Measurements from ENCODE around the gene TRIM28.

TRIM28 gene

GRCh38 chr19:58553799-58554493 is 10.1 kb downstream of the TRIM28 start:
- Histone ChIP-seq H3K27me3 (ENCODE audit: control insufficient read depth in 1 of 2, insufficient read depth in 2 of 2, low read length in 2 of 2) (no peaks in the 10 kb centered on the region), H3K9me3 (ENCODE audit: low read length) (no peaks in the 10 kb centered on the region), H3K4me3 (ENCODE audit: low read depth in 1 of 2, low read length in 2 of 2) (peak overlapping the region; percentile 55 to 97), H3K36me3 (ENCODE audit: insufficient read depth, low read length) (peaks cover 58% of the 10 kb centered on the region), H3K9ac (ENCODE audit: low read length) (peak overlapping the region; percentile 92), H3K4me1 (ENCODE audit: insufficient read depth, low read length) (peaks cover 33% of the 10 kb centered on the region), H3K27ac (ENCODE audit: low read depth, low read length) (peak overlapping the region; percentile 87)

GRCh38 chr19:58554494-58555368 is 10.9 kb downstream of the TRIM28 start, which contains the start of gene CHMP2A:
Gene CHMP2A, minus strand, starts transcription at chr19:58555105. Its CDS starts 893 bp downstream, at chr19:58554212.
- Histone ChIP-seq H3K27ac (ENCODE audit: low read depth, low read length) (peak within 1 kb of the TSS; percentile 87), H3K36me3 (ENCODE audit: insufficient read depth, low read length) (peaks cover 50% of the 10 kb centered on the region), H3K9ac (ENCODE audit: low read length) (peak within 1 kb of the TSS; percentile 92), H3K9me3 (ENCODE audit: low read length) (no peaks in the 10 kb centered on the region), H3K4me1 (ENCODE audit: insufficient read depth, low read length) (peaks cover 35% of the 10 kb centered on the region), H3K27me3 (ENCODE audit: control insufficient read depth in 1 of 2, insufficient read depth in 2 of 2, low read length in 2 of 2) (no peaks in the 10 kb centered on the region), H3K4me3 (ENCODE audit: low read depth in 1 of 2, low read length in 2 of 2) (peak within 1 kb of the TSS; percentile 55 to 97)

- peak overlapping the region; percentile 55 to 97 for H3K4me3 ChIP-seq (ENCODE audit: low read depth in 1 of 2, low read length in 2 of 2)
Measured at GRCh38 chr19:58555369-58555885, 11.6 kb downstream of the TRIM28 start.

GRCh38 chr19:58555920-58556621 is 12.2 kb downstream of the TRIM28 start:
- Histone ChIP-seq H3K27ac (ENCODE audit: low read depth, low read length) (peak overlapping the region; percentile 87), H3K9ac (ENCODE audit: low read length) (no peak overlapping the region), H3K4me1 (ENCODE audit: insufficient read depth, low read length) (peaks cover 47% of the 10 kb centered on the region), H3K36me3 (ENCODE audit: insufficient read depth, low read length) (peaks cover 37% of the 10 kb centered on the region), H3K4me3 (ENCODE audit: low read depth in 1 of 2, low read length in 2 of 2) (no peak overlapping the region), H3K9me3 (ENCODE audit: low read length) (no peaks in the 10 kb centered on the region), H3K27me3 (ENCODE audit: control insufficient read depth in 1 of 2, insufficient read depth in 2 of 2, low read length in 2 of 2) (no peaks in the 10 kb centered on the region)

More at GRCh38 chr19:58555369-58555885, 11.6 kb downstream of the TRIM28 start:
- peak overlapping the region; percentile 87 for H3K27ac ChIP-seq (ENCODE audit: low read depth, low read length)
- H3K9ac ChIP-seq (ENCODE audit: low read length) = peak overlapping the region; percentile 37
- peaks cover 42% of the 10 kb centered on the region for H3K4me1 ChIP-seq (ENCODE audit: insufficient read depth, low read length)
- H3K36me3 ChIP-seq (ENCODE audit: insufficient read depth, low read length) = peaks cover 43% of the 10 kb centered on the region
- no peaks in the 10 kb centered on the region for H3K9me3 ChIP-seq (ENCODE audit: low read length)
- no peaks in the 10 kb centered on the region for H3K27me3 ChIP-seq (ENCODE audit: control insufficient read depth in 1 of 2, insufficient read depth in 2 of 2, low read length in 2 of 2)

- Histone ChIP-seq H3K9me3 (ENCODE audit: low read length) (no peaks in the 10 kb centered on the region), H3K4me3 (ENCODE audit: low read depth in 1 of 2, low read length in 2 of 2) (peak overlapping the region; percentile 62 to 98), H3K27ac (ENCODE audit: low read depth, low read length) (peak overlapping the region; percentile 79), H3K4me1 (ENCODE audit: insufficient read depth, low read length) (peaks cover 54% of the 10 kb centered on the region), H3K27me3 (ENCODE audit: control insufficient read depth in 1 of 2, insufficient read depth in 2 of 2, low read length in 2 of 2) (no peaks in the 10 kb centered on the region), H3K9ac (ENCODE audit: low read length) (peak overlapping the region; percentile 99), H3K36me3 (ENCODE audit: insufficient read depth, low read length) (peaks cover 30% of the 10 kb centered on the region)
Measured at GRCh38 chr19:58556622-58557220, 12.9 kb downstream of the TRIM28 start.

- Histone ChIP-seq H3K9ac (ENCODE audit: low read length) (peak overlapping the region; percentile 99), H3K27me3 (ENCODE audit: control insufficient read depth in 1 of 2, insufficient read depth in 2 of 2, low read length in 2 of 2) (no peaks in the 10 kb centered on the region), H3K9me3 (ENCODE audit: low read length) (no peaks in the 10 kb centered on the region), H3K4me3 (ENCODE audit: low read depth in 1 of 2, low read length in 2 of 2) (peak overlapping the region; percentile 62 to 98), H3K27ac (ENCODE audit: low read depth, low read length) (peak overlapping the region; percentile 79), H3K4me1 (ENCODE audit: insufficient read depth, low read length) (peaks cover 58% of the 10 kb centered on the region), H3K36me3 (ENCODE audit: insufficient read depth, low read length) (peaks cover 23% of the 10 kb centered on the region)
Measured at GRCh38 chr19:58557221-58558065, 13.6 kb downstream of the TRIM28 start.

GRCh38 chr19:58558066-58558622 is 14.3 kb downstream of the TRIM28 start, which contains the start of gene UBE2M:
Gene UBE2M, minus strand, starts transcription at chr19:58558611. Its CDS starts 230 bp downstream, at chr19:58558381.
- Histone ChIP-seq H3K9ac (ENCODE audit: low read length) (peak within 1 kb of the TSS; percentile 99), H3K27ac (ENCODE audit: low read depth, low read length) (peak within 1 kb of the TSS; percentile 93), H3K9me3 (ENCODE audit: low read length) (no peaks in the 10 kb centered on the region), H3K4me3 (ENCODE audit: low read depth in 1 of 2, low read length in 2 of 2) (peak within 1 kb of the TSS; percentile 73 to 98), H3K36me3 (ENCODE audit: insufficient read depth, low read length) (peaks cover 17% of the 10 kb centered on the region), H3K4me1 (ENCODE audit: insufficient read depth, low read length) (peaks cover 63% of the 10 kb centered on the region), H3K27me3 (ENCODE audit: control insufficient read depth in 1 of 2, insufficient read depth in 2 of 2, low read length in 2 of 2) (no peaks in the 10 kb centered on the region)

GRCh38 chr19:58558623-58559274 is 14.9 kb downstream of the TRIM28 start:
- no peaks in the 10 kb centered on the region for H3K9me3 ChIP-seq (ENCODE audit: low read length)
- H3K9ac ChIP-seq (ENCODE audit: low read length) = peak overlapping the region; percentile 96
- no peaks in the 10 kb centered on the region for H3K27me3 ChIP-seq (ENCODE audit: control insufficient read depth in 1 of 2, insufficient read depth in 2 of 2, low read length in 2 of 2)
- H3K27ac ChIP-seq (ENCODE audit: low read depth, low read length) = peak overlapping the region; percentile 93
- peaks cover 64% of the 10 kb centered on the region for H3K4me1 ChIP-seq (ENCODE audit: insufficient read depth, low read length)
- peak overlapping the region; percentile 73 to 95 for H3K4me3 ChIP-seq (ENCODE audit: low read depth in 1 of 2, low read length in 2 of 2)
- H3K36me3 ChIP-seq (ENCODE audit: insufficient read depth, low read length) = peaks cover 12% of the 10 kb centered on the region

GRCh38 chr19:58559275-58560006 is 15.6 kb downstream of the TRIM28 start:
- Histone ChIP-seq H3K27ac (ENCODE audit: low read depth, low read length) (peak overlapping the region; percentile 93), H3K9me3 (ENCODE audit: low read length) (no peaks in the 10 kb centered on the region), H3K4me1 (ENCODE audit: insufficient read depth, low read length) (peaks cover 58% of the 10 kb centered on the region), H3K4me3 (ENCODE audit: low read depth in 1 of 2, low read length in 2 of 2) (peak overlapping the region; percentile 38 to 95), H3K9ac (ENCODE audit: low read length) (peak overlapping the region; percentile 96), H3K36me3 (ENCODE audit: insufficient read depth, low read length) (peaks cover 12% of the 10 kb centered on the region), H3K27me3 (ENCODE audit: control insufficient read depth in 1 of 2, insufficient read depth in 2 of 2, low read length in 2 of 2) (no peaks in the 10 kb centered on the region)

Data from muscle layer of colon (tissue), 2 donors.